Neutrophil (primary cell): Measurements from ENCODE around the gene HTR2A.

Experiments used
- H3K27ac ChIP-seq: fragments of 200-600 bp; sonication (generic); 2 replicates; pipeline ENCODE4 v1.5.1; 2016; ENCODE audit warnings: mild to moderate bottlenecking, moderate library complexity
- H3K27me3 ChIP-seq: fragments of 200-600 bp; sonication (generic); 2 replicates; pipeline ENCODE4 v1.6.0; 2016; ENCODE audit warnings: mild to moderate bottlenecking
- H3K36me3 ChIP-seq: fragments of 200-600 bp; sonication (generic); 2 replicates; pipeline ENCODE4 v1.5.1; 2017
- H3K4me1 ChIP-seq, 2 experiments: fragments of 200-600 bp in 1 of 2; sonication (generic) in 1 of 2; 1 replicate in 1 of 2; 2 replicates in 1 of 2; pipeline versions ENCODE4 v1.5.1 to v1.6.1; 2013 to 2016; ENCODE audit warnings: low read depth in 1 of 2, low read length in 1 of 2, mild to moderate bottlenecking in 1 of 2, moderate library complexity in 1 of 2; ENCODE audit not compliant: control insufficient read depth in 1 of 2, insufficient read depth in 1 of 2
- H3K4me3 ChIP-seq, 2 experiments: fragments of 200-600 bp in 1 of 2; sonication (generic) in 1 of 2; 1 replicate in 1 of 2; 2 replicates in 1 of 2; pipeline ENCODE4 v1.5.1; 2013 to 2016; ENCODE audit warnings: low read depth in 1 of 2, low read length in 1 of 2, mild to moderate bottlenecking in 1 of 2, moderate library complexity in 1 of 2
- H3K9me3 ChIP-seq: fragments of 200-600 bp; sonication (generic); 2 replicates; pipeline ENCODE4 v1.5.1; 2016
- TF ChIP-seq, protein P1 (sequence below): fragments of 200-600 bp; sonication (generic); IDR thresholded peaks from 2 replicates; pipeline ENCODE4 v1.5.1; 2016; ENCODE audit warnings: antibody characterized with exemption

The HTR2A gene

DNA sequence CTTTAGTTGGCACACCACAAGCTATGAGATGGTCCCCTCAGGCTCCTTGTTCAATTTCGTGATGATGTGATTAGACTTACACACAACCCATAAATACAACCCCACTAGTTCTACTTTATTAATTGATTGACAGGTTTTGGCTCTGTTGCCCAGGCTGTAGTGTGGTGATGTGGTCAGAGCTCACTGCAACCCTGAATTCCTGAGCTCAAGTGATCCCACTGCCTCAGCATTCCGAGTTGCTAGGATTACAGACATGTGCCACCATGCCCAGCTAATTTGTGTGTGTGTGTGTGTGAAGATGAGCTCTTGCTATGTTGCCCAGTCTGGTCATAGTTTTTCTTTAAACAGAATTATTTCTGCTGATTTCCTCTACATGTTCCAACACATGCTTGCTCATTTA, 17.5 kb upstream of the HTR2A start:
- Histone ChIP-seq H3K9me3 (no peaks in the 10 kb centered on the region), H3K27me3 (no peaks in the 10 kb centered on the region), H3K4me3 (no peak overlapping the region), H3K27ac (no peak overlapping the region), H3K36me3 (no peaks in the 10 kb centered on the region), H3K4me1 (no peaks in the 10 kb centered on the region)
- TF ChIP-seq, protein P1, sequence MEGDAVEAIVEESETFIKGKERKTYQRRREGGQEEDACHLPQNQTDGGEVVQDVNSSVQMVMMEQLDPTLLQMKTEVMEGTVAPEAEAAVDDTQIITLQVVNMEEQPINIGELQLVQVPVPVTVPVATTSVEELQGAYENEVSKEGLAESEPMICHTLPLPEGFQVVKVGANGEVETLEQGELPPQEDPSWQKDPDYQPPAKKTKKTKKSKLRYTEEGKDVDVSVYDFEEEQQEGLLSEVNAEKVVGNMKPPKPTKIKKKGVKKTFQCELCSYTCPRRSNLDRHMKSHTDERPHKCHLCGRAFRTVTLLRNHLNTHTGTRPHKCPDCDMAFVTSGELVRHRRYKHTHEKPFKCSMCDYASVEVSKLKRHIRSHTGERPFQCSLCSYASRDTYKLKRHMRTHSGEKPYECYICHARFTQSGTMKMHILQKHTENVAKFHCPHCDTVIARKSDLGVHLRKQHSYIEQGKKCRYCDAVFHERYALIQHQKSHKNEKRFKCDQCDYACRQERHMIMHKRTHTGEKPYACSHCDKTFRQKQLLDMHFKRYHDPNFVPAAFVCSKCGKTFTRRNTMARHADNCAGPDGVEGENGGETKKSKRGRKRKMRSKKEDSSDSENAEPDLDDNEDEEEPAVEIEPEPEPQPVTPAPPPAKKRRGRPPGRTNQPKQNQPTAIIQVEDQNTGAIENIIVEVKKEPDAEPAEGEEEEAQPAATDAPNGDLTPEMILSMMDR, result no peak

DNA sequence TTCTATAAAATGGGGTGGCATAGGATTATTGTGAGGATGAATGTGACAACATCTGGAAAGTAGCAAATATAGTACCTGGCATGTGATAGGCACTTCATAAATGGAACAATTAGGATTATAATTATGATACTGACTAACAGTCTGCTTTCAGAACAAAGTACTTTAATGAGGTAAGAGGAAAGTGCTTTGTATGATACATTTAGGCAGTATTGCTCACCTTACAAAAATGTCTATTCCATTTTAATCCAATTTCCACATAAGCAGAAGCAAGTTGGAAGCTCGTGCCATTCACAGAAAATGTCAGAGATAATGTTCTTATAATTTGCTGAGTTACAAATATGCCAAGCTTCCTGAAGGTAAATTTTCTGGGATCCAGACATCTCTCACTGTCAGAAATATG, 16.9 kb upstream of the HTR2A start:
- no peaks in the 10 kb centered on the region for H3K9me3 ChIP-seq
- no peaks in the 10 kb centered on the region for H3K27me3 ChIP-seq
- TF ChIP-seq, protein P1, result no peak
- H3K36me3 ChIP-seq, result no peaks in the 10 kb centered on the region
- H3K27ac ChIP-seq, result no peak overlapping the region
- no peak overlapping the region for H3K4me3 ChIP-seq
- no peaks in the 10 kb centered on the region for H3K4me1 ChIP-seq

- TF ChIP-seq, protein P1, result no peak
- H3K27me3 ChIP-seq, result no peaks in the 10 kb centered on the region
- no peaks in the 10 kb centered on the region for H3K9me3 ChIP-seq
- no peaks in the 10 kb centered on the region for H3K4me1 ChIP-seq
- no peaks in the 10 kb centered on the region for H3K36me3 ChIP-seq
- H3K27ac ChIP-seq, result no peak overlapping the region
- no peak overlapping the region for H3K4me3 ChIP-seq
These were observed 12.2 kb upstream of the HTR2A start for GRCh38 chr13:46909042-46909441.

- TF ChIP-seq, protein P1, result no peak
- no peaks in the 10 kb centered on the region for H3K36me3 ChIP-seq
- H3K27me3 ChIP-seq, result no peaks in the 10 kb centered on the region
- no peaks in the 10 kb centered on the region for H3K4me1 ChIP-seq
- H3K4me3 ChIP-seq, result no peak overlapping the region
- H3K9me3 ChIP-seq, result no peaks in the 10 kb centered on the region
- no peak overlapping the region for H3K27ac ChIP-seq
These were observed 11.6 kb upstream of the HTR2A start for GRCh38 chr13:46908501-46908900.

DNA sequence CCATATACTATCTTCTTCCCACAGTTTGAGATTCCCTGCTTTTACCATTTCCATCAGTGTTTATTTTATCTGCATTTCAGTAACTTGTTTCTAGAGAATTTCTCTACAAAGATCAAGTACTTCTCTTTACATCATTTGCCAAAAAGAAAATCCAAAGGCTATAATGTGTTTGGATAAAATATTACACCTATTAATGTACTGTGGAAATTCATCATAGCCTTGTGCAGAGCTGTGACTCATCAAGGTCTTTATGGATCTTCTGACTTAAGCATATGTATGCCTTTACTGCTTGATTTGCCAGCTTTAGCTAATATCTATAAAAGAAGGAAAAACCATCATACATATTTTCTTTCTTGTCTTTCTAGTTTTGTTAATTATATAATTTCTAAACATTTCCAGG, 9.6 kb upstream of the HTR2A start:
- H3K27ac ChIP-seq, result no peak overlapping the region
- no peaks in the 10 kb centered on the region for H3K9me3 ChIP-seq
- no peaks in the 10 kb centered on the region for H3K36me3 ChIP-seq
- H3K4me3 ChIP-seq, result no peak overlapping the region
- no peaks in the 10 kb centered on the region for H3K4me1 ChIP-seq
- no peaks in the 10 kb centered on the region for H3K27me3 ChIP-seq
- TF ChIP-seq, protein P1, result no peak

DNA sequence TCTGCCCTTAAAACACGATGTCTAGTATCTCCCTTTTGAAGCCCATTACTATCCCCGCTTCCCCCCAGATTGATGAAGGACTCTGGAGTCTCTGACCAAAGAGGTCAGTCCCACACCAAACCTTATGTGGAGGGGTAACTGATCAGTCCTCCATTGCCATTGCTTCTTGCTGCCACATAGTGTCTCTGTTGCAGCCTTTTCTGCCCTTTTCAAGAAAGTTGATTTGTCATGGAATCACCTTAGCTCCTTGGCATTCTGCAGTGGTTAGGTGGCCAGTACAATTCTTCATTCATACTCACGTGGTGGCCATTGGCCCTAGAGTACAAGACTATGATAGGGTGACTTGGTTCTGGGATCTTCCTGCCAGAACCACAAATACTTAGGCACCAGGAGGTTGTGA, 8.4 kb upstream of the HTR2A start:
- H3K4me1 ChIP-seq, result no peaks in the 10 kb centered on the region
- H3K4me3 ChIP-seq, result no peak overlapping the region
- no peaks in the 10 kb centered on the region for H3K36me3 ChIP-seq
- no peaks in the 10 kb centered on the region for H3K27me3 ChIP-seq
- no peak overlapping the region for H3K27ac ChIP-seq
- TF ChIP-seq, protein P1, result no peak
- H3K9me3 ChIP-seq, result no peaks in the 10 kb centered on the region
